Measurements from ENCODE around the gene IL4I1.
A peak's percentile ranks its signal among the peaks of the same experiment; 100 is the strongest.

The IL4I1 gene

GRCh38 chr19:49854378-49855263, 42.1 kb downstream of the IL4I1 start:
- H3K79me2 ChIP-seq (ENCODE audit: control insufficient read depth, insufficient read depth, low read length, unreplicated experiment): peaks cover 26% of the 10 kb centered on the region
- peaks cover 20% of the 10 kb centered on the region for H3K4me1 ChIP-seq (ENCODE audit: control insufficient read depth, insufficient read depth, low read length, unreplicated experiment)
- no peak overlapping the region for H2AFZ ChIP-seq (ENCODE audit: low read length, unreplicated experiment)
- no peaks in the 10 kb centered on the region for H3K27me3 ChIP-seq (ENCODE audit: insufficient read depth, low read length)
- H3K36me3 ChIP-seq (ENCODE audit: insufficient read depth, low read length): no peaks in the 10 kb centered on the region
- no peak overlapping the region for H3K4me3 ChIP-seq (ENCODE audit: low read depth, low read length)
- H3K27ac ChIP-seq (ENCODE audit: low read depth, low read length): no peak overlapping the region

- Histone ChIP-seq H3K79me2 (ENCODE audit: control insufficient read depth, insufficient read depth, low read length, unreplicated experiment) (peaks cover 26% of the 10 kb centered on the region), H3K27ac (ENCODE audit: low read depth, low read length) (no peak overlapping the region), H3K4me1 (ENCODE audit: control insufficient read depth, insufficient read depth, low read length, unreplicated experiment) (peaks cover 16% of the 10 kb centered on the region), H3K27me3 (ENCODE audit: insufficient read depth, low read length) (no peaks in the 10 kb centered on the region), H2AFZ (ENCODE audit: low read length, unreplicated experiment) (no peak overlapping the region), H3K4me3 (ENCODE audit: low read depth, low read length) (no peak overlapping the region), H3K36me3 (ENCODE audit: insufficient read depth, low read length) (no peaks in the 10 kb centered on the region)
Observed at GRCh38 chr19:49853852-49854377, 42.8 kb downstream of the IL4I1 start.

GRCh38 chr19:49852631-49853126, 44.0 kb downstream of the IL4I1 start:
- Histone ChIP-seq H3K79me2 (ENCODE audit: control insufficient read depth, insufficient read depth, low read length, unreplicated experiment) (peaks cover 26% of the 10 kb centered on the region), H3K27ac (ENCODE audit: low read depth, low read length) (no peak overlapping the region), H3K27me3 (ENCODE audit: insufficient read depth, low read length) (no peaks in the 10 kb centered on the region), H3K36me3 (ENCODE audit: insufficient read depth, low read length) (no peaks in the 10 kb centered on the region), H3K4me1 (ENCODE audit: control insufficient read depth, insufficient read depth, low read length, unreplicated experiment) (peaks cover 18% of the 10 kb centered on the region), H3K4me3 (ENCODE audit: low read depth, low read length) (peak overlapping the region; percentile 96), H2AFZ (ENCODE audit: low read length, unreplicated experiment) (no peak overlapping the region)

- Histone ChIP-seq H3K36me3 (ENCODE audit: insufficient read depth, low read length) (no peaks in the 10 kb centered on the region), H3K27me3 (ENCODE audit: insufficient read depth, low read length) (no peaks in the 10 kb centered on the region), H3K27ac (ENCODE audit: low read depth, low read length) (peak overlapping the region; percentile 97; the same call in 1 of the 2 replicates), H3K79me2 (ENCODE audit: control insufficient read depth, insufficient read depth, low read length, unreplicated experiment) (peaks cover 26% of the 10 kb centered on the region), H3K4me3 (ENCODE audit: low read depth, low read length) (peak overlapping the region; percentile 96), H3K4me1 (ENCODE audit: control insufficient read depth, insufficient read depth, low read length, unreplicated experiment) (peaks cover 18% of the 10 kb centered on the region), H2AFZ (ENCODE audit: low read length, unreplicated experiment) (no peak overlapping the region)
Observed at GRCh38 chr19:49851456-49852259, 45.0 kb downstream of the IL4I1 start.

GRCh38 chr19:49850487-49851342, 46.0 kb downstream of the IL4I1 start, which contains the start of gene PTOV1:
Gene PTOV1 (plus strand): TSS chr19:49851159.
- Histone ChIP-seq H3K4me3 (ENCODE audit: low read depth, low read length) (peak within 1 kb of the TSS; percentile 96), H3K27me3 (ENCODE audit: insufficient read depth, low read length) (no peaks in the 10 kb centered on the region), H3K27ac (ENCODE audit: low read depth, low read length) (peak within 1 kb of the TSS; percentile 97), H3K79me2 (ENCODE audit: control insufficient read depth, insufficient read depth, low read length, unreplicated experiment) (peaks cover 26% of the 10 kb centered on the region), H3K4me1 (ENCODE audit: control insufficient read depth, insufficient read depth, low read length, unreplicated experiment) (peaks cover 18% of the 10 kb centered on the region), H3K36me3 (ENCODE audit: insufficient read depth, low read length) (no peaks in the 10 kb centered on the region), H2AFZ (ENCODE audit: low read length, unreplicated experiment) (peak within 1 kb of the TSS; percentile 89)

GRCh38 chr19:49850221-49850486, 46.5 kb downstream of the IL4I1 start:
- peaks cover 26% of the 10 kb centered on the region for H3K79me2 ChIP-seq (ENCODE audit: control insufficient read depth, insufficient read depth, low read length, unreplicated experiment)
- H3K4me1 ChIP-seq (ENCODE audit: control insufficient read depth, insufficient read depth, low read length, unreplicated experiment): peaks cover 18% of the 10 kb centered on the region
- no peaks in the 10 kb centered on the region for H3K36me3 ChIP-seq (ENCODE audit: insufficient read depth, low read length)
- peak overlapping the region; percentile 96 for H3K4me3 ChIP-seq (ENCODE audit: low read depth, low read length)
- H3K27me3 ChIP-seq (ENCODE audit: insufficient read depth, low read length): no peaks in the 10 kb centered on the region
- peak overlapping the region; percentile 14 for H2AFZ ChIP-seq (ENCODE audit: low read length, unreplicated experiment)
- H3K27ac ChIP-seq (ENCODE audit: low read depth, low read length): peak overlapping the region; percentile 97; the same call in 1 of the 2 replicates

GRCh38 chr19:49849433-49850220, 47.1 kb downstream of the IL4I1 start:
- Histone ChIP-seq H2AFZ (ENCODE audit: low read length, unreplicated experiment) (no peak overlapping the region), H3K36me3 (ENCODE audit: insufficient read depth, low read length) (no peaks in the 10 kb centered on the region)

GRCh38 chr19:49848938-49849337, 47.7 kb downstream of the IL4I1 start:
- H3K4me1 ChIP-seq (ENCODE audit: control insufficient read depth, insufficient read depth, low read length, unreplicated experiment): peaks cover 18% of the 10 kb centered on the region
- H3K27me3 ChIP-seq (ENCODE audit: insufficient read depth, low read length): no peaks in the 10 kb centered on the region
- H3K79me2 ChIP-seq (ENCODE audit: control insufficient read depth, insufficient read depth, low read length, unreplicated experiment): peaks cover 25% of the 10 kb centered on the region
- H2AFZ ChIP-seq (ENCODE audit: low read length, unreplicated experiment): no peak overlapping the region
- H3K27ac ChIP-seq (ENCODE audit: low read depth, low read length): no peak overlapping the region
- no peak overlapping the region for H3K4me3 ChIP-seq (ENCODE audit: low read depth, low read length)
- H3K36me3 ChIP-seq (ENCODE audit: insufficient read depth, low read length): no peaks in the 10 kb centered on the region

More at GRCh38 chr19:49849433-49850220, 47.1 kb downstream of the IL4I1 start:
- Histone ChIP-seq H3K79me2 (ENCODE audit: control insufficient read depth, insufficient read depth, low read length, unreplicated experiment) (peaks cover 26% of the 10 kb centered on the region), H3K4me3 (ENCODE audit: low read depth, low read length) (peak overlapping the region; percentile 96), H3K27me3 (ENCODE audit: insufficient read depth, low read length) (no peaks in the 10 kb centered on the region), H3K27ac (ENCODE audit: low read depth, low read length) (no peak overlapping the region), H3K4me1 (ENCODE audit: control insufficient read depth, insufficient read depth, low read length, unreplicated experiment) (peaks cover 18% of the 10 kb centered on the region)

- Histone ChIP-seq H3K27me3 (ENCODE audit: insufficient read depth, low read length) (no peaks in the 10 kb centered on the region), H3K27ac (ENCODE audit: low read depth, low read length) (no peak overlapping the region), H3K4me1 (ENCODE audit: control insufficient read depth, insufficient read depth, low read length, unreplicated experiment) (peaks cover 18% of the 10 kb centered on the region), H2AFZ (ENCODE audit: low read length, unreplicated experiment) (no peak overlapping the region), H3K79me2 (ENCODE audit: control insufficient read depth, insufficient read depth, low read length, unreplicated experiment) (peaks cover 19% of the 10 kb centered on the region), H3K4me3 (ENCODE audit: low read depth, low read length) (no peak overlapping the region), H3K36me3 (ENCODE audit: insufficient read depth, low read length) (no peaks in the 10 kb centered on the region)
Observed at GRCh38 chr19:49847731-49848696, 48.7 kb downstream of the IL4I1 start.
